Measurements from ENCODE around the gene NAPSA. TPM values are rescaled to one million over a fixed set of nuclear protein-coding genes. Genes with fewer than 3 reads are reported as not detected.

NAPSA gene
- 0.51 to 1.0 TPM (median 0.87 TPM) in 5 replicates for total RNA-seq (2022; extraction: Qiagen RNA extraction)

GRCh38 chr19:50365434-50366306, at the start of gene NAPSA:
Gene NAPSA (minus strand): TSS chr19:50365639. CDS start chr19:50365621, 18 bp downstream.

GRCh38 chr19:50383852-50384684, 18.6 kb upstream of the NAPSA start, which contains the start of gene POLD1:
Gene POLD1 (plus strand): TSS chr19:50384347. CDS start chr19:50398852, 14,505 bp downstream.

GRCh38 chr19:50376166-50377050, 11.0 kb upstream of the NAPSA start, which contains the start of gene NR1H2:
Gene NR1H2 (plus strand): TSS chr19:50376457. CDS start chr19:50377606, 1,149 bp downstream.

GRCh38 chr19:50329146-50329925, 36.1 kb downstream of the NAPSA start, which contains the start of gene KCNC3:
Gene KCNC3 (minus strand): TSS chr19:50329377. CDS start chr19:50329082, 295 bp downstream.

Other genes starting within 250 kb of the NAPSA start
- gene IZUMO2, start 202.4 kb downstream of the NAPSA start, total RNA-seq (2022; extraction: Qiagen RNA extraction), result not detected in 5 replicates
- gene MYH14, start 162.0 kb downstream of the NAPSA start, total RNA-seq (2022; extraction: Qiagen RNA extraction), result 5.3 to 6.4 TPM (median 5.8 TPM) in 5 replicates
- gene KCNC3, start 36.3 kb downstream of the NAPSA start, total RNA-seq (2022; extraction: Qiagen RNA extraction), result 0.96 to 1.5 TPM (median 1.5 TPM) in 5 replicates
- gene NR1H2, start 10.8 kb upstream of the NAPSA start, total RNA-seq (2022; extraction: Qiagen RNA extraction), result 63.9 to 82.3 TPM (median 79.4 TPM) in 5 replicates
- gene POLD1, start 18.7 kb upstream of the NAPSA start, total RNA-seq (2022; extraction: Qiagen RNA extraction), result 48.0 to 80.8 TPM (median 75.0 TPM) in 5 replicates
- gene SPIB, start 53.3 kb upstream of the NAPSA start, total RNA-seq (2022; extraction: Qiagen RNA extraction), result 0.06 to 0.27 TPM (median 0.24 TPM) in 5 replicates
- gene MYBPC2, start 67.3 kb upstream of the NAPSA start, total RNA-seq (2022; extraction: Qiagen RNA extraction), result not detected in 5 replicates
- 113 to 166 TPM (median 158 TPM) in 5 replicates for gene EMC10, start 110.9 kb upstream of the NAPSA start, total RNA-seq (2022; extraction: Qiagen RNA extraction)
- gene GARIN5A, start 111.2 kb upstream of the NAPSA start, total RNA-seq (2022; extraction: Qiagen RNA extraction), result 1.4 to 2.3 TPM (median 2.0 TPM) in 5 replicates
- gene JOSD2, start 145.6 kb upstream of the NAPSA start, total RNA-seq (2022; extraction: Qiagen RNA extraction), result 53.8 to 91.0 TPM (median 86.2 TPM) in 5 replicates
- not detected in 5 replicates for gene ASPDH, start 148.3 kb upstream of the NAPSA start, total RNA-seq (2022; extraction: Qiagen RNA extraction)
- 0.41 to 0.55 TPM (median 0.44 TPM) in 5 replicates for gene LRRC4B, start 202.8 kb upstream of the NAPSA start, total RNA-seq (2022; extraction: Qiagen RNA extraction)